ENCODE measurements around the gene SYNE4.
A peak's percentile ranks its signal among the peaks of the same experiment; 100 is the strongest.

Gene SYNE4

GRCh38 chr19:35959968-35960320 is 48.7 kb downstream of the SYNE4 start:
- Histone ChIP-seq H3K4me3 (ENCODE audit: low read depth, low read length) (no peak overlapping the region), H3K27ac (ENCODE audit: extremely low read depth, low read depth, low read length) (no peak overlapping the region), H3K36me3 (ENCODE audit: control insufficient read depth in 2 of 2, insufficient read depth in 1 of 2, low read length in 2 of 2) (no peaks in the 10 kb centered on the region; a peak in 1 of 3 replicates), H3K4me1 (ENCODE audit: control insufficient read depth, insufficient read depth, low read length) (peaks cover 8% of the 10 kb centered on the region), H3K9me3 (ENCODE audit: control insufficient read depth, insufficient read depth, low read depth, low read length) (no peaks in the 10 kb centered on the region)
- TF ChIP-seq ZNF555 (tag by site-specific recombination; conservative IDR thresholded peaks at IDR 0.05) (no peak), ZNF433 (tag by site-specific recombination; IDR thresholded peaks at IDR 0.05; ENCODE audit: low read depth) (no peak), OVOL3 (tag by site-specific recombination; IDR thresholded peaks at IDR 0.05) (no peak), ZSCAN18 (tag by site-specific recombination; IDR thresholded peaks at IDR 0.05) (no peak), ZNF701 (tag by site-specific recombination; IDR thresholded peaks at IDR 0.05) (no peak), ZSCAN4 (tag by site-specific recombination; IDR thresholded peaks at IDR 0.05) (no peak), SP2 (tag by site-specific recombination; IDR thresholded peaks at IDR 0.05) (no peak), ZNF785 (tag by site-specific recombination; IDR thresholded peaks at IDR 0.05) (no peak), GLIS2 (tag by site-specific recombination; IDR thresholded peaks at IDR 0.05) (no peak), ZNF155 (tag by site-specific recombination; IDR thresholded peaks at IDR 0.05) (no peak), ZNF544 (tag by site-specific recombination; IDR thresholded peaks at IDR 0.05) (no peak), ZBTB1 (tag by site-specific recombination; IDR thresholded peaks at IDR 0.05) (no peak), ZNF341 (tag by site-specific recombination; IDR thresholded peaks at IDR 0.05; ENCODE audit: low read depth) (no peak), ZNF16 (tag by site-specific recombination; IDR thresholded peaks at IDR 0.05; ENCODE audit: low read depth) (no peak), ZNF23 (tag by site-specific recombination; IDR thresholded peaks at IDR 0.05; ENCODE audit: borderline replicate concordance) (no peak), ZBTB26 (tag by site-specific recombination; optimal IDR thresholded peaks at IDR 0.05) (no peak), IKZF3 (tag by site-specific recombination; IDR thresholded peaks at IDR 0.05) (no peak), ZNF596 (tag by site-specific recombination; IDR thresholded peaks at IDR 0.05) (no peak)
- CTCF ChIA-PET, result interaction anchor here (0.6 to 1.8 kb wide), 2 partner anchors 10 to 11 kb away, joined by 4 to 7 read pairs; no protein-coding TSS in a partner anchor
- POLR2A ChIA-PET, result no interaction called here

GRCh38 chr19:35959040-35959967 is 49.3 kb downstream of the SYNE4 start:
- no peaks in the 10 kb centered on the region; a peak in 1 of 3 replicates for H3K36me3 ChIP-seq (ENCODE audit: control insufficient read depth in 2 of 2, insufficient read depth in 1 of 2, low read length in 2 of 2)
- CTCF ChIA-PET, result interaction anchor here (0.7 to 1.8 kb wide), 10 partner anchors 10 to 228 kb away, joined by 3 to 10 read pairs (median 4); no protein-coding TSS in a partner anchor
- no peak overlapping the region; the same call in 1 of the 2 replicates for H3K27ac ChIP-seq (ENCODE audit: extremely low read depth, low read depth, low read length)
- H3K4me1 ChIP-seq (ENCODE audit: control insufficient read depth, insufficient read depth, low read length), result peaks cover 8% of the 10 kb centered on the region
- POLR2A ChIA-PET, result no interaction called here
- H3K9me3 ChIP-seq (ENCODE audit: control insufficient read depth, insufficient read depth, low read depth, low read length), result no peaks in the 10 kb centered on the region
- no peak overlapping the region for H3K4me3 ChIP-seq (ENCODE audit: low read depth, low read length)
- peak; percentile 50; the same call in 1 of the 2 replicates for TF ChIP-seq CTCF (tag by site-specific recombination; IDR thresholded peaks at IDR 0.05)
- TF ChIP-seq GLI4 (tag by site-specific recombination; IDR thresholded peaks at IDR 0.05), result no peak
- no peak for TF ChIP-seq ZNF274 (IDR thresholded peaks at IDR 0.05; ENCODE audit: low read length)
- TF ChIP-seq ZNF274 (tag by site-specific recombination; IDR thresholded peaks at IDR 0.05; ENCODE audit: borderline replicate concordance), result no peak
- TF ChIP-seq ZBTB26 (tag by site-specific recombination; optimal IDR thresholded peaks at IDR 0.05), result peak; percentile 88
- 0 out of 2 replicates have a peak, but pooled peaks have one; percentile 12 for TF ChIP-seq ZNF423 (tag by site-specific recombination; IDR thresholded peaks at IDR 0.05)
- peak; percentile 19; the same call in 1 of the 2 replicates for TF ChIP-seq ZBTB20 (tag by site-specific recombination; IDR thresholded peaks at IDR 0.05)
- no peak; the same call in 1 of the 2 replicates for TF ChIP-seq HOXA7 (CRISPR knock-in tag; IDR thresholded peaks at IDR 0.05; ENCODE audit: borderline replicate concordance)
- peak; percentile 99 for TF ChIP-seq EGR2 (tag by site-specific recombination; IDR thresholded peaks at IDR 0.05; ENCODE audit: low read depth)

All from HEK293 (cell line).